Stimulated activated CD4-positive, alpha-beta T cell treated with anti-CD3 and anti-CD28 coated beads, TNF-alpha, amount 100 ng/mL, for 48 hours (primary cell): ENCODE measurements around the gene RAPGEF6.
"Not testable (repeated sequence)": the region's sequence is repeated elsewhere in the genome, so short reads cannot be mapped to it uniquely, and the experiment has no call there.

Experiments used
- DNase-seq, 3 donors: peaks; one replicate each; pipeline ENCODE4 v3.0.0-alpha.2; 2020; ENCODE audit warnings: low read depth in 3 of 3

RAPGEF6 gene

GRCh38 chr5:131436081-131436480 is 198.9 kb downstream of the RAPGEF6 start:
- no peak for DNase-seq

GRCh38 chr5:131433109-131433508 is 201.9 kb downstream of the RAPGEF6 start:
- DNase-seq, result no peak

GRCh38 chr5:131431794-131432193 is 203.2 kb downstream of the RAPGEF6 start:
- DNase-seq, result no peak

GRCh38 chr5:131430794-131431193 is 204.2 kb downstream of the RAPGEF6 start:
- DNase-seq, result no peak

GRCh38 chr5:131426011-131426410 is 209.0 kb downstream of the RAPGEF6 start:
- no peak for DNase-seq

GRCh38 chr5:131423056-131423455 is 212.0 kb downstream of the RAPGEF6 start:
- DNase-seq, result no peak

GRCh38 chr5:131419877-131420276 is 215.2 kb downstream of the RAPGEF6 start:
- no peak for DNase-seq

GRCh38 chr5:131418846-131419245 is 216.2 kb downstream of the RAPGEF6 start:
- DNase-seq, result no peak

- peak; percentile 65 to 84 (median 73) for DNase-seq
These were observed 217.7 kb downstream of the RAPGEF6 start for GRCh38 chr5:131417240-131417869.

- DNase-seq, result no peak
These were observed 218.3 kb downstream of the RAPGEF6 start for GRCh38 chr5:131416729-131417128.

GRCh38 chr5:131413605-131414559 is 221.1 kb downstream of the RAPGEF6 start:
- no peak for DNase-seq

- DNase-seq, result no peak
These were observed 227.9 kb downstream of the RAPGEF6 start for GRCh38 chr5:131406975-131407638.

- no peak for DNase-seq
These were observed 229.0 kb downstream of the RAPGEF6 start for GRCh38 chr5:131406076-131406475.

GRCh38 chr5:131405674-131406073 is 229.4 kb downstream of the RAPGEF6 start:
- DNase-seq, result no peak

GRCh38 chr5:131400585-131400984 is 234.4 kb downstream of the RAPGEF6 start:
- DNase-seq, result no peak

GRCh38 chr5:131399007-131399406 is 236.0 kb downstream of the RAPGEF6 start:
- not testable (repeated sequence) for DNase-seq

- DNase-seq, result no peak
These were observed 238.3 kb downstream of the RAPGEF6 start for GRCh38 chr5:131396630-131397273.

GRCh38 chr5:131396015-131396414 is 239.0 kb downstream of the RAPGEF6 start:
- no peak for DNase-seq

GRCh38 chr5:131394128-131394527 is 240.9 kb downstream of the RAPGEF6 start:
- DNase-seq, result no peak

GRCh38 chr5:131393498-131393968 is 241.5 kb downstream of the RAPGEF6 start:
- DNase-seq, result no peak

GRCh38 chr5:131392466-131393095 is 242.4 kb downstream of the RAPGEF6 start:
- DNase-seq, result no peak
